ENCODE measurements around the gene CD300H.

CD300H gene

DNA sequence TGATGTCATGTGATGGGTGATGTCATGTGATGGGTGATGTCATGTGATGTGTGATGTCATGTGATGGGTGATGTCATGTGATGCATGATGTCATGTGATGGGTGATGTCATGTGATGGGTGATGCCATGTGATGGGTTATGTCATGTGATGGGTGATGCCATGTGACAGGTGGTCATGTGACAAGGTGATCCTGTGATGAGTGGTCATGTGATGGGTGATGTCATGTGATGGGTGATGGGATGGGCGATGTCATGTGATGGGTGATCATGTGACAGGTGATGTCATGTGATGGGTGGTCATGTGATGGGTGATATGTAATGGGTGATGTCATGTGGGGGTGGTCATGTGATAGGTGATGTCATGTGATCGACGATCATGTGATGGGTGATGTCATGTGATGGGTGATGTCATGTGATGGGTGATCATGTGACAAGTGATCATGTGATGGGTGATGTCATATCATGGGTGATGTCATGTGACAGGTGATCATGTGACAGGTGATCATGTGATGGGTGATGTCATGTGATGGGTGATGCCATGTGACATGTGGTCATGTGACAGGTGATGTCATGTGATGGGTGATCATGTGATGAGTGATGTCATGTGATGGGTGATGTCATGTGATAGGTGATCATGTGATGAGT lies 53.2 kb downstream of the CD300H start:
- H3K4me3 ChIP-seq (ENCODE audit: low read depth, low read length): no peak overlapping the region
- TF ChIP-seq, protein P1, sequence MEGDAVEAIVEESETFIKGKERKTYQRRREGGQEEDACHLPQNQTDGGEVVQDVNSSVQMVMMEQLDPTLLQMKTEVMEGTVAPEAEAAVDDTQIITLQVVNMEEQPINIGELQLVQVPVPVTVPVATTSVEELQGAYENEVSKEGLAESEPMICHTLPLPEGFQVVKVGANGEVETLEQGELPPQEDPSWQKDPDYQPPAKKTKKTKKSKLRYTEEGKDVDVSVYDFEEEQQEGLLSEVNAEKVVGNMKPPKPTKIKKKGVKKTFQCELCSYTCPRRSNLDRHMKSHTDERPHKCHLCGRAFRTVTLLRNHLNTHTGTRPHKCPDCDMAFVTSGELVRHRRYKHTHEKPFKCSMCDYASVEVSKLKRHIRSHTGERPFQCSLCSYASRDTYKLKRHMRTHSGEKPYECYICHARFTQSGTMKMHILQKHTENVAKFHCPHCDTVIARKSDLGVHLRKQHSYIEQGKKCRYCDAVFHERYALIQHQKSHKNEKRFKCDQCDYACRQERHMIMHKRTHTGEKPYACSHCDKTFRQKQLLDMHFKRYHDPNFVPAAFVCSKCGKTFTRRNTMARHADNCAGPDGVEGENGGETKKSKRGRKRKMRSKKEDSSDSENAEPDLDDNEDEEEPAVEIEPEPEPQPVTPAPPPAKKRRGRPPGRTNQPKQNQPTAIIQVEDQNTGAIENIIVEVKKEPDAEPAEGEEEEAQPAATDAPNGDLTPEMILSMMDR (IDR thresholded peaks at IDR 0.05; ENCODE audit: borderline replicate concordance, insufficient read depth, low read depth, low read length): no peak

DNA sequence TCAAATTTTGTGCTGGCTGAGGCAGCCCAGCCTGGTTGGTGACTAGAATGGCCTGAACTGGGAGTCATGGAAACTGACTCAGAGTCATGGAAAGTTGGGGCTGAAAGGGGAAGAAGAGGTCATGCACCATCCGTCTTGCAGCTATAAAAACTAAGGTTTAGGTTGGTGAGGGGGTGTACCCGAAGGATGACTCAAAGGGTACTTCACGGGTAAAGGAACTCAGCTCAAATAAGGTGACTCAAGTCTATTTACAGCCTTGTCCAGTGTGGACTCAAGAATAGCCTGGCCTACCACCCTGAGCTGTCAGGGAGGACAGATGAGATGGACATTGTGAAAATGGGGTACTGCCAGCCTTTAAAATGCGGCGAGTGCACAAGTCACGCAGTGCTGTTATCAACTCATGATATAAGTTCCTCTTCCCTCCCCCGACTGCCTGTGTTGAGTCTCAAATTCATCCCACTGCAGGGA lies 54.7 kb downstream of the CD300H start:
- no peak overlapping the region for H3K4me3 ChIP-seq (ENCODE audit: low read depth, low read length)
- TF ChIP-seq, protein P1 (IDR thresholded peaks at IDR 0.05; ENCODE audit: borderline replicate concordance, insufficient read depth, low read depth, low read length): no peak

DNA sequence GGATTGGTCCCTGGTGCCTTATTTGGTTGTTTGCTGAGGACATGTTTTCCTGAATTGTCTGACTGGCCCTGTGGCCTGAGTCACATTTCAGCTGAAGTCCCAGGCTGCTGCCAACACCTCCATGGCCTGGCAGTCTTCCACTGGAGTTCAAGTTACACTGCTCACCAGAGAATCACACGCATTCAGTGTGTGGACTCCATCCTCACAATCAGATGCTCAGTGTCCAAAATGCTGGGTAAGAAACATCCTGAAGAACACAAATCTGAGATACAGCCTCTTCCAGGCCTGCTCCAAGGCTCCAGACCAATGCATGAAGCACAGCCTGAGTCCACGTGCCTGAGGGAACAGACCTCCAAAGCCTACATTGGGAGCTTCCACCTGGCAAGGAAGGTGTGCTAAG lies 55.3 kb downstream of the CD300H start:
- no peak overlapping the region for H3K4me3 ChIP-seq (ENCODE audit: low read depth, low read length)
- TF ChIP-seq, protein P1 (IDR thresholded peaks at IDR 0.05; ENCODE audit: borderline replicate concordance, insufficient read depth, low read depth, low read length): no peak

All from GM12875 (cell line).